ENCODE results near the gene TPSB2.
"Not testable (repeated sequence)": the region's sequence is repeated elsewhere in the genome, so short reads cannot be mapped to it uniquely, and the experiment has no call there.

Gene TPSB2

GRCh38 chr16:1204933-1205332, 25.1 kb downstream of the TPSB2 start:
- peaks cover 3% of the 10 kb centered on the region for H3K27me3 ChIP-seq (replicated peaks; ENCODE audit: control insufficient read depth, insufficient read depth, low read length)
- H3K36me3 ChIP-seq (ENCODE audit: control insufficient read depth, insufficient read depth, low read length, severe bottlenecking) = no peaks in the 10 kb centered on the region
- H3K4me1 ChIP-seq (ENCODE audit: control insufficient read depth, insufficient read depth, low read length) = no peaks in the 10 kb centered on the region
- H3K9me3 ChIP-seq (ENCODE audit: control insufficient read depth, low read length) = no peaks in the 10 kb centered on the region
- H3K9ac ChIP-seq (ENCODE audit: low read length) = no peak overlapping the region
- H3K4me3 ChIP-seq (ENCODE audit: low read length) = no peak overlapping the region
- no peak for DNase-seq (ENCODE audit: low read depth)

- no peak overlapping the region for H3K4me3 ChIP-seq (ENCODE audit: low read length)
- H3K27me3 ChIP-seq (replicated peaks; ENCODE audit: control insufficient read depth, insufficient read depth, low read length) = peaks cover 3% of the 10 kb centered on the region
- no peak overlapping the region for H3K9ac ChIP-seq (ENCODE audit: low read length)
- H3K4me1 ChIP-seq (ENCODE audit: control insufficient read depth, insufficient read depth, low read length) = no peaks in the 10 kb centered on the region
- no peak for DNase-seq (ENCODE audit: low read depth)
- H3K9me3 ChIP-seq (ENCODE audit: control insufficient read depth, low read length) = no peaks in the 10 kb centered on the region
- no peaks in the 10 kb centered on the region for H3K36me3 ChIP-seq (ENCODE audit: control insufficient read depth, insufficient read depth, low read length, severe bottlenecking)
These were observed 27.7 kb downstream of the TPSB2 start for GRCh38 chr16:1202274-1202673.

- DNase-seq (ENCODE audit: low read depth) = no peak
- no peak overlapping the region for H3K4me3 ChIP-seq (ENCODE audit: low read length)
- no peaks in the 10 kb centered on the region for H3K9me3 ChIP-seq (ENCODE audit: control insufficient read depth, low read length)
These were observed 28.5 kb downstream of the TPSB2 start for GRCh38 chr16:1201444-1201843.

GRCh38 chr16:1200014-1200627, 29.9 kb downstream of the TPSB2 start:
- DNase-seq (ENCODE audit: low read depth) = no peak

More at GRCh38 chr16:1201444-1201843, 28.5 kb downstream of the TPSB2 start:
- H3K4me1 ChIP-seq (ENCODE audit: control insufficient read depth, insufficient read depth, low read length) = no peaks in the 10 kb centered on the region
- H3K27me3 ChIP-seq (replicated peaks; ENCODE audit: control insufficient read depth, insufficient read depth, low read length) = peaks cover 5% of the 10 kb centered on the region
- no peaks in the 10 kb centered on the region for H3K36me3 ChIP-seq (ENCODE audit: control insufficient read depth, insufficient read depth, low read length, severe bottlenecking)
- no peak overlapping the region for H3K9ac ChIP-seq (ENCODE audit: low read length)

GRCh38 chr16:1199347-1200013, 30.5 kb downstream of the TPSB2 start:
- Histone ChIP-seq H3K4me3 (ENCODE audit: low read length) (no peak overlapping the region), H3K4me1 (ENCODE audit: control insufficient read depth, insufficient read depth, low read length) (no peaks in the 10 kb centered on the region), H3K27me3 (replicated peaks; ENCODE audit: control insufficient read depth, insufficient read depth, low read length) (peaks cover 7% of the 10 kb centered on the region), H3K36me3 (ENCODE audit: control insufficient read depth, insufficient read depth, low read length, severe bottlenecking) (no peaks in the 10 kb centered on the region), H3K9me3 (ENCODE audit: control insufficient read depth, low read length) (no peaks in the 10 kb centered on the region), H3K9ac (ENCODE audit: low read length) (no peak overlapping the region)
- no peak for DNase-seq (ENCODE audit: low read depth)

More at GRCh38 chr16:1200014-1200627, 29.9 kb downstream of the TPSB2 start:
- H3K9ac ChIP-seq (ENCODE audit: low read length) = no peak overlapping the region
- no peaks in the 10 kb centered on the region for H3K9me3 ChIP-seq (ENCODE audit: control insufficient read depth, low read length)
- no peaks in the 10 kb centered on the region for H3K4me1 ChIP-seq (ENCODE audit: control insufficient read depth, insufficient read depth, low read length)
- no peaks in the 10 kb centered on the region for H3K36me3 ChIP-seq (ENCODE audit: control insufficient read depth, insufficient read depth, low read length, severe bottlenecking)
- H3K27me3 ChIP-seq (replicated peaks; ENCODE audit: control insufficient read depth, insufficient read depth, low read length) = peaks cover 7% of the 10 kb centered on the region
- no peak overlapping the region for H3K4me3 ChIP-seq (ENCODE audit: low read length)

- H3K4me1 ChIP-seq (ENCODE audit: control insufficient read depth, insufficient read depth, low read length); H3K4me3 ChIP-seq (ENCODE audit: low read length); H3K9me3 ChIP-seq (ENCODE audit: control insufficient read depth, low read length); H3K27me3 ChIP-seq (replicated peaks; ENCODE audit: control insufficient read depth, insufficient read depth, low read length); DNase-seq (ENCODE audit: low read depth); H3K36me3 ChIP-seq (ENCODE audit: control insufficient read depth, insufficient read depth, low read length, severe bottlenecking); H3K9ac ChIP-seq (ENCODE audit: low read length): not testable (repeated sequence)
These were observed 31.2 kb downstream of the TPSB2 start for GRCh38 chr16:1198671-1199346.

GRCh38 chr16:1198194-1198593, 31.8 kb downstream of the TPSB2 start:
- DNase-seq (ENCODE audit: low read depth) = no peak
- no peaks in the 10 kb centered on the region for H3K36me3 ChIP-seq (ENCODE audit: control insufficient read depth, insufficient read depth, low read length, severe bottlenecking)
- no peak overlapping the region for H3K4me3 ChIP-seq (ENCODE audit: low read length)
- peaks cover 5% of the 10 kb centered on the region for H3K27me3 ChIP-seq (replicated peaks; ENCODE audit: control insufficient read depth, insufficient read depth, low read length)
- H3K9ac ChIP-seq (ENCODE audit: low read length) = no peak overlapping the region
- no peaks in the 10 kb centered on the region for H3K4me1 ChIP-seq (ENCODE audit: control insufficient read depth, insufficient read depth, low read length)
- no peaks in the 10 kb centered on the region for H3K9me3 ChIP-seq (ENCODE audit: control insufficient read depth, low read length)

- Histone ChIP-seq H3K36me3 (ENCODE audit: control insufficient read depth, insufficient read depth, low read length, severe bottlenecking) (no peaks in the 10 kb centered on the region), H3K9me3 (ENCODE audit: control insufficient read depth, low read length) (no peaks in the 10 kb centered on the region), H3K4me3 (ENCODE audit: low read length) (no peak overlapping the region), H3K9ac (ENCODE audit: low read length) (no peak overlapping the region), H3K27me3 (replicated peaks; ENCODE audit: control insufficient read depth, insufficient read depth, low read length) (peaks cover 6% of the 10 kb centered on the region), H3K4me1 (ENCODE audit: control insufficient read depth, insufficient read depth, low read length) (no peaks in the 10 kb centered on the region)
- no peak for DNase-seq (ENCODE audit: low read depth)
These were observed 32.6 kb downstream of the TPSB2 start for GRCh38 chr16:1197237-1197866.

- Histone ChIP-seq H3K36me3 (ENCODE audit: control insufficient read depth, insufficient read depth, low read length, severe bottlenecking) (no peaks in the 10 kb centered on the region), H3K4me3 (ENCODE audit: low read length) (no peak overlapping the region), H3K4me1 (ENCODE audit: control insufficient read depth, insufficient read depth, low read length) (no peaks in the 10 kb centered on the region), H3K9ac (ENCODE audit: low read length) (no peak overlapping the region), H3K9me3 (ENCODE audit: control insufficient read depth, low read length) (no peaks in the 10 kb centered on the region), H3K27me3 (replicated peaks; ENCODE audit: control insufficient read depth, insufficient read depth, low read length) (peaks cover 8% of the 10 kb centered on the region)
- no peak for DNase-seq (ENCODE audit: low read depth)
These were observed 33.5 kb downstream of the TPSB2 start for GRCh38 chr16:1196494-1196893.

- H3K9me3 ChIP-seq (ENCODE audit: control insufficient read depth, low read length) = no peaks in the 10 kb centered on the region
- no peak overlapping the region for H3K9ac ChIP-seq (ENCODE audit: low read length)
- H3K36me3 ChIP-seq (ENCODE audit: control insufficient read depth, insufficient read depth, low read length, severe bottlenecking) = no peaks in the 10 kb centered on the region
- no peak for DNase-seq (ENCODE audit: low read depth)
- H3K27me3 ChIP-seq (replicated peaks; ENCODE audit: control insufficient read depth, insufficient read depth, low read length) = peaks cover 8% of the 10 kb centered on the region
- H3K4me1 ChIP-seq (ENCODE audit: control insufficient read depth, insufficient read depth, low read length) = no peaks in the 10 kb centered on the region
- no peak overlapping the region for H3K4me3 ChIP-seq (ENCODE audit: low read length)
These were observed 34.7 kb downstream of the TPSB2 start for GRCh38 chr16:1195393-1195666.

- peak; percentile 45 for DNase-seq (ENCODE audit: low read depth)
- peaks cover 8% of the 10 kb centered on the region for H3K27me3 ChIP-seq (replicated peaks; ENCODE audit: control insufficient read depth, insufficient read depth, low read length)
- no peaks in the 10 kb centered on the region for H3K4me1 ChIP-seq (ENCODE audit: control insufficient read depth, insufficient read depth, low read length)
- H3K9me3 ChIP-seq (ENCODE audit: control insufficient read depth, low read length) = no peaks in the 10 kb centered on the region
- H3K4me3 ChIP-seq (ENCODE audit: low read length) = no peak overlapping the region
- H3K36me3 ChIP-seq (ENCODE audit: control insufficient read depth, insufficient read depth, low read length, severe bottlenecking) = no peaks in the 10 kb centered on the region
- H3K9ac ChIP-seq (ENCODE audit: low read length) = no peak overlapping the region
These were observed 35.2 kb downstream of the TPSB2 start for GRCh38 chr16:1194665-1195392.
